ENCODE data around the gene FZR1. TPM values are rescaled to one million over a fixed set of nuclear protein-coding genes. Genes with fewer than 3 reads are reported as not detected.

FZR1 gene
- total and polyA plus RNA-seq, 9 of the 15 experiments (the other 6 are each of a cell fraction or from before 2014, with no cell fraction given) = 0.18 to 48.0 (median 22.2) TPM

DNA sequence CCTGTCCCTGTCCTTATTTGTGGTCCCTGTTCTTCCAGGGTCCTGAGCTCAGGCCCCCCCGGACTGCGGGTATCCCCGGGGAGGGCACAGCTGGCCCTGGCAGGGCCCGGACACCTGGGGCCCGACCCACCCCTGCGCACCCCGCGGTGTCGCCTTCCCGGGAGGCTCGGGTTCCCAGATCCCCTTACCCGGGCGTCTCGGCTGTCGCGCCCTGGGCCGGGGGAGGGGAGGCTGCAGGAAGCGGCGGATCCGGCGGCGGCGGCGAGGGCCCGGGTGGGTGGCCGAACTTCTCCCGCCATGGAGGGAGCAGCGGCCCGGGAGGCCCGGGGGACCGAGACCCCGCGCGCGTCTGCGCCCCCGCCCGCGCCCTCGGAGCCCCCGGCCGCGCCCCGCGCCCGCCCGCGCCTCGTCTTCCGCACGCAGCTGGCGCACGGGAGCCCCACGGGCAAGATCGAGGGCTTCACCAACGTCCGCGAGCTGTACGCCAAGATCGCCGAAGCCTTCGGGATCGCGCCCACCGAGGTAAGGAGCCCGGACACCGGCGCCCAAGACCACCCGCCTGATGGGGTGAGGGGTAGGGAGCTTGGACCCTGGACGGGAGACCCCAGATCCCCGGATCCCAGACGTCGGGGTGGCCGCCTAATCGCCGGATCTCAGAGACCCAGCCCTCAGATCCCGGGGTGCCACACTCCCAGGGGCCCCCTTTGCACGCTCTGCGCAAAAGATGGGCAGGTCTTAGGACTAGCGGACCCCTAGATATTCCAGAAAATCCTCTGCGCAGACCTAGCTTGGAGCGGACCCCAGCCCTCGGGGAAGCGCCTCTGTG lies 79.4 kb downstream of the FZR1 start, which contains the start of gene GIPC3 (continued):
- no peak for TF ChIP-seq STAT5A (IDR thresholded peaks at IDR 0.05; ENCODE audit: borderline replicate concordance, low read length)
- peak; percentile 60; the same call in 1 of the 2 replicates for TF ChIP-seq RB1 (IDR thresholded peaks at IDR 0.05; ENCODE audit: low read depth)
- peak; percentile 12 for TF ChIP-seq CCNT2 (IDR thresholded peaks at IDR 0.05; ENCODE audit: borderline replicate concordance, extremely low read depth, insufficient read length, low read depth, low read length)
- no peak for TF ChIP-seq HSF4 (CRISPR knock-in tag; IDR thresholded peaks at IDR 0.05; ENCODE audit: borderline replicate concordance)
- 0 out of 2 replicates have a peak, but pooled peaks have one; percentile 68 for TF ChIP-seq GATAD2B (IDR thresholded peaks at IDR 0.05; ENCODE audit: borderline replicate concordance)
- no peak for TF ChIP-seq GTF2A2 (tag; IDR thresholded peaks at IDR 0.05)
- TF ChIP-seq NEUROD1 (IDR thresholded peaks at IDR 0.05; ENCODE audit: borderline replicate concordance, low read depth, low read length, partially characterized antibody) = no peak
- TF ChIP-seq ZNF444 (CRISPR knock-in tag; IDR thresholded peaks at IDR 0.05) = no peak
- no peak for TF ChIP-seq MED1 (CRISPR knock-in tag; IDR thresholded peaks at IDR 0.05; ENCODE audit: borderline replicate concordance)
- TF ChIP-seq CBFB (CRISPR knock-in tag; IDR thresholded peaks at IDR 0.05) = no peak
- no peak for TF ChIP-seq OTX1 (CRISPR knock-in tag; IDR thresholded peaks at IDR 0.05)
- no peak for TF ChIP-seq POLR3A (IDR thresholded peaks at IDR 0.05; ENCODE audit: borderline replicate concordance, extremely low read depth, insufficient read depth, insufficient read length)
- TF ChIP-seq, protein P1, sequence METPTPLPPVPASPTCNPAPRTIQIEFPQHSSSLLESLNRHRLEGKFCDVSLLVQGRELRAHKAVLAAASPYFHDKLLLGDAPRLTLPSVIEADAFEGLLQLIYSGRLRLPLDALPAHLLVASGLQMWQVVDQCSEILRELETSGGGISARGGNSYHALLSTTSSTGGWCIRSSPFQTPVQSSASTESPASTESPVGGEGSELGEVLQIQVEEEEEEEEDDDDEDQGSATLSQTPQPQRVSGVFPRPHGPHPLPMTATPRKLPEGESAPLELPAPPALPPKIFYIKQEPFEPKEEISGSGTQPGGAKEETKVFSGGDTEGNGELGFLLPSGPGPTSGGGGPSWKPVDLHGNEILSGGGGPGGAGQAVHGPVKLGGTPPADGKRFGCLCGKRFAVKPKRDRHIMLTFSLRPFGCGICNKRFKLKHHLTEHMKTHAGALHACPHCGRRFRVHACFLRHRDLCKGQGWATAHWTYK (CRISPR knock-in tag; IDR thresholded peaks at IDR 0.05) = no peak
- TF ChIP-seq, protein P2, sequence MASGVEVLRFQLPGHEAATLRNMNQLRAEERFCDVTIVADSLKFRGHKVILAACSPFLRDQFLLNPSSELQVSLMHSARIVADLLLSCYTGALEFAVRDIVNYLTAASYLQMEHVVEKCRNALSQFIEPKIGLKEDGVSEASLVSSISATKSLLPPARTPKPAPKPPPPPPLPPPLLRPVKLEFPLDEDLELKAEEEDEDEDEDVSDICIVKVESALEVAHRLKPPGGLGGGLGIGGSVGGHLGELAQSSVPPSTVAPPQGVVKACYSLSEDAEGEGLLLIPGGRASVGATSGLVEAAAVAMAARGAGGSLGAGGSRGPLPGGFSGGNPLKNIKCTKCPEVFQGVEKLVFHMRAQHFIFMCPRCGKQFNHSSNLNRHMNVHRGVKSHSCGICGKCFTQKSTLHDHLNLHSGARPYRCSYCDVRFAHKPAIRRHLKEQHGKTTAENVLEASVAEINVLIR (CRISPR knock-in tag; IDR thresholded peaks at IDR 0.05) = no peak
- TF ChIP-seq ZNF551 (CRISPR knock-in tag; IDR thresholded peaks at IDR 0.05) = no peak
